Activated CD8-positive, alpha-beta memory T cell treated with anti-CD3 and anti-CD28 coated beads, Interleukin-2, amount 50 U/mL, for 4 hours (primary cell): ENCODE measurements around the gene SLITRK5.

Experiments
- DNase-seq: peaks from one replicate; pipeline ENCODE4 v3.0.0-alpha.2; 2020

The SLITRK5 gene

GRCh38 chr13:87712012-87712411 is 40.8 kb downstream of the SLITRK5 start:
- DNase-seq = no peak
